NCI-H2107 (cell line): Measurements from ENCODE around the gene ZNF331.

Source experiments
- DNase-seq: peaks from one replicate; lab custom pipeline; 2025; lab: John Stamatoyannopoulos, UW

Gene ZNF331

DNA sequence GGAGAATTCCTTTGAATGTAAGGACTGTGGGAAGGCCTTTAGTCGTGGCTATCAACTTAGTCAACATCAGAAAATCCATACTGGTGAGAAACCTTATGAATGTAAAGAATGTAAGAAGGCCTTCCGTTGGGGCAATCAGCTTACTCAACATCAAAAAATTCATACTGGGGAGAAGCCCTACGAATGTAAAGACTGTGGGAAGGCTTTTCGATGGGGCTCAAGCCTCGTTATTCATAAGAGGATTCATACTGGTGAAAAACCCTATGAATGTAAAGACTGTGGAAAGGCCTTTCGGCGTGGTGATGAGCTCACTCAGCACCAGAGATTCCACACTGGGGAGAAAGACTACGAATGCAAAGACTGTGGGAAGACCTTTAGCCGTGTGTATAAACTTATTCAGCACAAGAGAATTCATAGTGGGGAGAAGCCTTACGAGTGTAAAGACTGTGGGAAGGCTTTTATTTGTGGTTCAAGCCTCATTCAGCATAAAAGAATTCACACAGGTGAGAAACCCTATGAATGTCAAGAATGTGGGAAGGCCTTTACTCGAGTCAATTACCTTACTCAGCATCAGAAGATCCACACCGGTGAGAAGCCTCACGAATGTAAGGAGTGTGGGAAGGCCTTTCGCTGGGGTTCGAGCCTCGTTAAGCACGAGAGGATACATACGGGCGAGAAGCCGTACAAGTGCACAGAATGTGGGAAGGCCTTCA lies 39.2 kb downstream of the ZNF331 start:
- DNase-seq = no peak

GRCh38 chr19:53577968-53578367 lies 40.0 kb downstream of the ZNF331 start:
- no peak for DNase-seq

GRCh38 chr19:53579518-53579917 lies 41.6 kb downstream of the ZNF331 start:
- DNase-seq = no peak

- DNase-seq = no peak
These were observed 43.2 kb downstream of the ZNF331 start for GRCh38 chr19:53580871-53581835.

GRCh38 chr19:53581871-53582279 lies 43.9 kb downstream of the ZNF331 start:
- no peak for DNase-seq

DNA sequence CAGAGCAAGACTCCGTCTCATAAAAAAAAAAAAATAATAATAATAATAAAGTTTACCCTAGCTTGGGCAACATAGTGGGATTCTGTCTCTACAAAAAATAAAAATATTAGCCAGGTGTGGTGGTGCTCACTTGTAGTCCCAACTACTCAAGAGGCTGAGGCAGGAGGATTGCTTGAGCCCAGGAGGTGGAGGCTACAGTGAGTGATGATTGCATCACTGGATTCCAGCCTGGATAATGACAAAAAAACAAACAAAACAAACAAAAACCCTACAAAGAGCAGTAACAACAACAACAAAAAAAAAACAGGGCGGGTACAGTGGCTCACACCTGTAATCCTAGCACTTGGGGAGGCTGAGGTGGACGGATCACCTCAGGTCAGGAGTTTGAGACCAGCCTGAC lies 45.2 kb downstream of the ZNF331 start:
- no peak for DNase-seq

DNA sequence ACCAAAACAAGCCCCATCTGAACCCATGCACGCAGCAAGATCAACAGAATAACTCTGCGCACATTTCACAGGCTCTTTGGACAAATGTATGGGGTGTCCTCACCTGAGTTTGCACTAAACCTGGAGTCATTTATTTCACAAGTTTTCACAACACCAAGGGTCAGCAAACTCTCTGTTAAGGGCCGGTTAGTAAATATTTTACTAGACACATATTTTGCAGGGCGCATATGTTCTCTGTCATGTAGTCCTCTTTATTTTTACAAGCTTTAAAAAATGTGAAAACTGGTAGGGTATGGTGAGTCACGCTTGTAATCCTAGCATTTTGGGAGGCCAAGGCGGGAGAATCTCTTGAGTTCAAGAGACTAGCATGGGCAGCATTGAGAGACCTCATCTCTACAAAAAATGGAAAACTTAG lies 48.3 kb downstream of the ZNF331 start:
- DNase-seq = no peak

GRCh38 chr19:53594811-53595509 lies 57.0 kb downstream of the ZNF331 start:
- no peak for DNase-seq

DNA sequence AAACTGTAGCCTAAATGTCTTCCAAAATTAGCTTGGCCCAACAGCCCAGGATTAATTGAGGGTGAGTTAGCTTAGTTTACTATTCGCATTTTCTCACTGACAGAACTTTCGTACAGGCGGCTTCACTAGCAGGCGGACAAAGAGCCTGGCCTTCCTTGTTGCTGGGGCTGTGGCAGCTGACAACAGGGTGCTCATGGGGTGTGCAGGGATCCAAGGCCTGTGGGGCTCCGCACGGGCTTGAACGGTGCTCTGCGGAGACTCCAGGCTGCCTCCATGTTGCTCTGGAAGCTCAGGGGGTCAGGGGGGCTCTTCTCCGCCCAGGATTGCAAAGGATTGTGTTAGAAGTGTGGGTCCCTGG lies 57.5 kb downstream of the ZNF331 start:
- DNase-seq = no peak

GRCh38 chr19:53596056-53596455 lies 58.1 kb downstream of the ZNF331 start:
- DNase-seq = no peak

DNA sequence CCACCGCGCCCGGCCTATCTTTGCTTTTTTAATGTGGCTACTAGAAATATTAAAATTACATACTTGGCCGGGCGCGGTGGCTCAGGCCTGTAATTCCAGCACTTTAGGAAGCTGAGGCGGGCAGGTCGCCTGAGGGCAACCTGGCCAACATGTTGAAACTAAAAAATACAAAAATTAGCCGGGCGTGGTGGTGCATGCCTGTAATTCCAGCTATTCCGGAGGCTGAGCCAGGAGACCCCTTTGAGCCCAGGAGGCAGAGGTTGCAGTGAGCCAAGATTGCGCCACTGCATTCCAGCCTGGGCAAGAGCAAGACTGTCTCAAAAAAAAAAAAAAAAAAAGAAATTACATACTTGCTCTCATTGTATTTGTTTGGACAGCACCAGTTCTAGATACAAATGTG lies 59.1 kb downstream of the ZNF331 start:
- no peak for DNase-seq

GRCh38 chr19:53598361-53598760 lies 60.4 kb downstream of the ZNF331 start:
- no peak for DNase-seq

GRCh38 chr19:53600217-53600616 lies 62.3 kb downstream of the ZNF331 start:
- DNase-seq = no peak

GRCh38 chr19:53606031-53606430 lies 68.1 kb downstream of the ZNF331 start:
- DNase-seq = no peak

- DNase-seq = no peak
These were observed 70.4 kb downstream of the ZNF331 start for GRCh38 chr19:53608381-53608780.

GRCh38 chr19:53612762-53613526 lies 75.0 kb downstream of the ZNF331 start:
- no peak for DNase-seq

- no peak for DNase-seq
These were observed 84.2 kb downstream of the ZNF331 start for GRCh38 chr19:53621885-53622740.

DNA sequence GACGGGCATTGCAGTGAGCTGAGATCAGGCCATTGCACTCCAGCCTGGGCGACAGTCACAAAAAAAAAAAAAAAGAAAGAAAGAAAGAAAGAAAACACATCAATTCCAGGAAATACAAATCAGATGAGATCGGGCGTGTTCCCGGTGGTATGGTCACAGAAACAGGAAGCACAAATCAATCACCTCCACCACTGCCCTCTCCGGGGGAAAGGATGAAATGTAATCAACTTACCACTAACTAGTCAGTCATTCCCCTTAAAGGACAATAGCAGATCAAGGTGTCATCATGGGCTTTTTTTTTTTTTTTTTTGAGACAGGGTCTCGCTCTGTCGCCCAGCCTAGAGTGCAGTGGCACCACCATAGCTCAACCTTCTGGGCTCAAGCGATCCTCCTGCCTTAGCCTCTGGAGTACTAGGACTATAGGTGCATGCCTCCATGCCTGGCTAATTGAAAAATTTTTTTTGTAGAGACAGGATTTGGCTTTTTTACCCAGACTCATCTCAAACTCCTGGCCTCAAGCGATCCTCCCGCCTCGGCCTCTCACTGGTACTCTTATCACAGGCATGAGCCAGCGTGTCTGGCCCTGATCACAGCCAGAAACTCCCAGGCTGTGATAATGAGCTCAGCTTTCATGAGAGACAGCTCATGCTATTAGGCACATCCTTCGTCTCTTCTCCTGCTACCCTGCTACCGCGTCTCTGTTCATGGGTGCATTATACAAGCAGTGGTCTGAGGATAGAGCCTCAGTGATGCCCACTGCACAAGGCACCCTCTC lies 87.0 kb downstream of the ZNF331 start:
- no peak for DNase-seq

- no peak for DNase-seq
These were observed 88.5 kb downstream of the ZNF331 start for GRCh38 chr19:53626486-53626885.

DNA sequence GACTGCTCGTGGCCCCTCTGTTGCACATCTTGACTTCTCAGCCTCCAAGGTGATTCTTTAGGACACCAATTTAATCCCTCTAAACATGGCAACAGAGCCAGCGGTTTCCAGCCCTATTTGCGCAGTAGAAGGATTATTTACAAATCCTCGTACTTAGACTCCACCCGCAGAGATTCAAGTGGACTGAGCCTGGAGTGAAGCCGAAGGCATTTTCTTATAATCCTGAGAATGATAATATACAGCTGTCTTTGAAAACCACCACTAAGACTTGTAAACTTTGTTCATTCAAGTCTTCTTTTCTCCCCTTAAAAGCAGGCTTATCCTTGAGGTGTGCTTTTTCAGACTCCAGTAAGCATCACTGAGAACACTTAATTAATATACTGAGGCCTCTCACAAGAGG lies 89.0 kb downstream of the ZNF331 start:
- no peak for DNase-seq
